Measurements from ENCODE around the gene GNG5.
"Not testable (repeated sequence)": the region's sequence is repeated elsewhere in the genome, so short reads cannot be mapped to it uniquely, and the experiment has no call there.

Gene GNG5

GRCh38 chr1:84506002-84506728, at the start of gene GNG5, which contains the start of gene SPATA1:
Gene GNG5 (minus strand): TSS chr1:84506581. CDS start chr1:84506091, 490 bp downstream.
Gene SPATA1 (plus strand): TSS chr1:84506386. CDS start chr1:84516360, 9,974 bp downstream.
- peak; percentile 97 for DNase-seq

GRCh38 chr1:84550826-84551225, 44.4 kb upstream of the GNG5 start:
- DNase-seq, result no peak

GRCh38 chr1:84541679-84542078, 35.3 kb upstream of the GNG5 start:
- DNase-seq, result no peak

GRCh38 chr1:84540759-84541158, 34.4 kb upstream of the GNG5 start:
- no peak for DNase-seq

GRCh38 chr1:84539972-84540371, 33.6 kb upstream of the GNG5 start:
- no peak for DNase-seq

- no peak for DNase-seq
These were observed 32.2 kb upstream of the GNG5 start for GRCh38 chr1:84538599-84538998.

- DNase-seq, result no peak
These were observed 19.4 kb upstream of the GNG5 start for GRCh38 chr1:84525779-84526178.

GRCh38 chr1:84524590-84524989, 18.2 kb upstream of the GNG5 start:
- DNase-seq, result no peak

GRCh38 chr1:84510668-84511067, 4.3 kb upstream of the GNG5 start:
- no peak for DNase-seq

GRCh38 chr1:84510165-84510564, 3.8 kb upstream of the GNG5 start:
- no peak for DNase-seq

- DNase-seq, result no peak
These were observed 2.6 kb upstream of the GNG5 start for GRCh38 chr1:84509029-84509428.

- DNase-seq, result no peak
These were observed 2.1 kb upstream of the GNG5 start for GRCh38 chr1:84508510-84508909.

GRCh38 chr1:84507887-84508286, 1.5 kb upstream of the GNG5 start:
- not testable (repeated sequence) for DNase-seq

- no peak for DNase-seq
These were observed 510 bp upstream of the GNG5 start for GRCh38 chr1:84506729-84507453.

GRCh38 chr1:84505493-84506001, 834 bp downstream of the GNG5 start:
- DNase-seq, result no peak

GRCh38 chr1:84504580-84505492, 1.5 kb downstream of the GNG5 start:
- no peak for DNase-seq

GRCh38 chr1:84502927-84503326, 3.5 kb downstream of the GNG5 start:
- DNase-seq, result no peak

- no peak for DNase-seq
These were observed 8.6 kb downstream of the GNG5 start for GRCh38 chr1:84497631-84498275.

GRCh38 chr1:84496498-84496897, 9.9 kb downstream of the GNG5 start:
- DNase-seq, result no peak

- DNase-seq, result no peak
These were observed 12.6 kb downstream of the GNG5 start for GRCh38 chr1:84493747-84494146.

GRCh38 chr1:84492726-84493125, 13.7 kb downstream of the GNG5 start:
- DNase-seq, result no peak

GRCh38 chr1:84489766-84490165, 16.6 kb downstream of the GNG5 start:
- DNase-seq, result no peak

GRCh38 chr1:84488107-84488506, 18.3 kb downstream of the GNG5 start:
- no peak for DNase-seq
